Common myeloid progenitor, CD34-positive (primary cell): ENCODE data around the gene CAMKK2.
"Not testable (repeated sequence)": the region's sequence is repeated elsewhere in the genome, so short reads cannot be mapped to it uniquely, and the experiment has no call there.

Experiments used
- CTCF ChIA-PET: fragments of 350-600 bp; sonication (Branson Sonifier 250); formaldehyde crosslinking; loops from one replicate; lab custom pipeline; 2021; ENCODE audit warnings: antibody characterized with exemption; lab: Charles Lee
- POLR2A ChIA-PET: fragments of 350-600 bp; sonication (Branson Sonifier 250); formaldehyde crosslinking; loops from one replicate; lab custom pipeline; 2021; ENCODE audit warnings: antibody characterized with exemption; lab: Charles Lee
- DNase-seq, 3 donors: peaks; one replicate each; pipeline versions ENCODE4 v3.0.0 to v3.0.0-alpha.2; 2013
- H3K27ac ChIP-seq, 2 experiments: 1 replicate in 1 of 2; 2 replicates in 1 of 2; pipeline ENCODE4 v1.7.0; 2013; ENCODE audit warnings: inconsistent platforms in 2 of 2, low read length in 2 of 2, mild to moderate bottlenecking in 2 of 2, low read depth in 1 of 2, moderate library complexity in 1 of 2; ENCODE audit not compliant: severe bottlenecking in 2 of 2, insufficient read depth in 1 of 2, poor library complexity in 1 of 2
- H3K27me3 ChIP-seq, 5 experiments: replicated peaks in 2 of 5; 1 replicate in 3 of 5; 2 replicates in 2 of 5; pipeline versions ENCODE4 v1.6.1 to v1.7.0; 2013; ENCODE audit warnings: low read length in 4 of 5, mild to moderate bottlenecking in 2 of 5, moderate library complexity in 2 of 5, inconsistent platforms in 1 of 5; ENCODE audit not compliant: insufficient read depth in 5 of 5, control insufficient read depth in 4 of 5
- H3K36me3 ChIP-seq, 4 experiments: 1 replicate in 2 of 4; 2 replicates in 2 of 4; pipeline versions ENCODE4 v1.6.1 to v1.7.0; 2013; ENCODE audit warnings: low read length in 3 of 4, control low read depth in 1 of 4, mild to moderate bottlenecking in 1 of 4; ENCODE audit not compliant: control insufficient read depth in 4 of 4, insufficient read depth in 4 of 4
- H3K4me1 ChIP-seq, 4 experiments: 1 replicate in 3 of 4; 2 replicates in 1 of 4; pipeline versions ENCODE4 v1.6.1 to v1.7.1; 2013; ENCODE audit warnings: low read length in 3 of 4, mild to moderate bottlenecking in 3 of 4, control low read depth in 1 of 4, inconsistent platforms in 1 of 4, moderate library complexity in 1 of 4; ENCODE audit not compliant: control insufficient read depth in 4 of 4, insufficient read depth in 4 of 4; ENCODE audit errors: control extremely low read depth in 1 of 4
- H3K4me3 ChIP-seq, 7 experiments: 1 replicate in 4 of 7; 2 replicates in 3 of 7; pipeline versions ENCODE4 v1.5.1 to v1.7.0; 2013; ENCODE audit warnings: mild to moderate bottlenecking in 7 of 7, low read length in 6 of 7, moderate library complexity in 6 of 7, inconsistent platforms in 2 of 7, low read depth in 2 of 7, control low read depth in 1 of 7; ENCODE audit not compliant: insufficient read depth in 4 of 7, control insufficient read depth in 1 of 7; ENCODE audit errors: extremely low read depth in 1 of 7
- H3K9me3 ChIP-seq, 5 experiments: 1 replicate in 4 of 5; 2 replicates in 1 of 5; pipeline versions ENCODE4 v1.6.1 to v1.7.1; 2013; ENCODE audit warnings: low read length in 4 of 5, mild to moderate bottlenecking in 2 of 5, inconsistent platforms in 1 of 5, low read depth in 1 of 5, moderate library complexity in 1 of 5; ENCODE audit not compliant: control insufficient read depth in 4 of 5, insufficient read depth in 2 of 5; ENCODE audit errors: control extremely low read depth in 1 of 5
- WGBS: methylation state at CpG from one replicate; pipeline ENCODE4 v1.1.5; 2013; ENCODE audit not compliant: insufficient coverage; 5-methylcytosine and 5-hydroxymethylcytosine counted together

Gene CAMKK2

DNA sequence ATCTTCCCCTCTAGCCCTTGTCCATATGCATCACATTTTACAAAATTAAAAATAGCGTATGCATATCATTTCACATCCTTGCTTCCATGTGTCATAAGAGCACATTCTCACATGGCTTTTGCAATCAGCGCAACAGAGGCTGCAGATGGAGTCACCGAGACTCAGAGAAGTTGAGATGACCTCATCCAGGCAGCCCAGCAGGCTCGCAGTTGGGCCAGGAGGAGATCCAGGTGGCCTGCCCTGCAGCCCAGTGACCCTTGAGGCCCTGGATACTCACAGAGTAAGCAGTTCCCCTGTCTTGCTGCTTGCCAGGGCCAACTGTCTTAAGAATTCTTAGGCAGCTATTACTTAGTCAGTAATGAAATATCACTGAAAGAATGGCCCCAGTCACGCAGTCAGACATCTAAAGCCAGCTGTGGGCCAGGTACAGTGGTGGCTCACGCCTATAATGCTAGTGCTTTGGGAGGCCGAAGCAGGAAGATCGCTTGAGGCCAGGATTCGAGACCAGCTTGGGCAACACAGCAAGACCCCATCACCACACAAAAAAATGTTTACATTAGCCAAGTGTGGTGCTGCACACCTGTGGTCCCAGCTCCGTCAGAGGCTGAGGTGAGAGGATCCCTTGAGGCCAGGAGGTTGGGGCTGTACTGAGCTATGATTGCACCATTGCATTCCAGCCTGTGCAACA, 9.1 kb downstream of the CAMKK2 start:
- Histone ChIP-seq H3K4me3 (no peak overlapping the region), H3K27me3 (no peaks in the 10 kb centered on the region), H3K9me3 (no peaks in the 10 kb centered on the region), H3K27ac (no peak overlapping the region), H3K36me3 (peaks cover 5 to 31% (median 13%) of the 10 kb centered on the region in 4 experiments), H3K4me1 (peaks cover 0 to 18% (median 12%) of the 10 kb centered on the region in 4 experiments)
- ChIA-PET CTCF (interaction anchor here (1.2 kb wide), 1 partner anchor 15 kb away, joined by 3 read pairs; no protein-coding TSS in a partner anchor), POLR2A (no interaction called here)
- DNase-seq = no peak
- WGBS = 99% methylated on average over 8 of the region's 10 CpGs

DNA sequence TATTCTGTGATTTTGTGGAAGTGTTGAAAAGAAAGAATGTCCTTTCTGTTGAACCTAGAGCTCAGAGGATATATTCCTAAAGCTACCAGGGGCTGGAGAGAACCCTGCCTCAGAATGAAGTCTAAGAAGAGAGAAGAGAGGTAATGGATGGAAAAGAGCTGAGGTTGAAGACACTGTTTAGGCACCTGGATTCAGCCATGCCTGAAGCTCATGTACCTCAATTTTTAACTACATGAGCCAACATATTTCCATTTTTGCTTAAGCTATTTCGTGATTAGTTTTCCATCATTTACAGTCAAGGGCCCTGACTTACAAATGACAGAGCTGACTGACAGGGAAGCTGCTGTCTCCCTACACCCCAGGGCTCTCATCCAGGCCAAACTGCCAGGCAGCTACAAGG, 10.7 kb downstream of the CAMKK2 start:
- CTCF ChIA-PET = interaction anchor here (1.0 to 1.1 kb wide), 2 partner anchors 10 to 14 kb away, joined by 3 read pairs; no protein-coding TSS in a partner anchor
- Histone ChIP-seq H3K27ac (no peak overlapping the region), H3K4me3 (no peak overlapping the region), H3K36me3 (peaks cover 5 to 28% (median 14%) of the 10 kb centered on the region in 4 experiments), H3K9me3 (no peaks in the 10 kb centered on the region), H3K4me1 (peaks cover 0 to 18% (median 12%) of the 10 kb centered on the region in 4 experiments), H3K27me3 (no peaks in the 10 kb centered on the region)
- POLR2A ChIA-PET = interaction anchor here (0.6 kb wide), 1 partner anchor 235 kb away, joined by 4 read pairs; no protein-coding TSS in a partner anchor
- no peak for DNase-seq
- 93% methylated on average over 1 of the region's 1 CpG for WGBS

DNA sequence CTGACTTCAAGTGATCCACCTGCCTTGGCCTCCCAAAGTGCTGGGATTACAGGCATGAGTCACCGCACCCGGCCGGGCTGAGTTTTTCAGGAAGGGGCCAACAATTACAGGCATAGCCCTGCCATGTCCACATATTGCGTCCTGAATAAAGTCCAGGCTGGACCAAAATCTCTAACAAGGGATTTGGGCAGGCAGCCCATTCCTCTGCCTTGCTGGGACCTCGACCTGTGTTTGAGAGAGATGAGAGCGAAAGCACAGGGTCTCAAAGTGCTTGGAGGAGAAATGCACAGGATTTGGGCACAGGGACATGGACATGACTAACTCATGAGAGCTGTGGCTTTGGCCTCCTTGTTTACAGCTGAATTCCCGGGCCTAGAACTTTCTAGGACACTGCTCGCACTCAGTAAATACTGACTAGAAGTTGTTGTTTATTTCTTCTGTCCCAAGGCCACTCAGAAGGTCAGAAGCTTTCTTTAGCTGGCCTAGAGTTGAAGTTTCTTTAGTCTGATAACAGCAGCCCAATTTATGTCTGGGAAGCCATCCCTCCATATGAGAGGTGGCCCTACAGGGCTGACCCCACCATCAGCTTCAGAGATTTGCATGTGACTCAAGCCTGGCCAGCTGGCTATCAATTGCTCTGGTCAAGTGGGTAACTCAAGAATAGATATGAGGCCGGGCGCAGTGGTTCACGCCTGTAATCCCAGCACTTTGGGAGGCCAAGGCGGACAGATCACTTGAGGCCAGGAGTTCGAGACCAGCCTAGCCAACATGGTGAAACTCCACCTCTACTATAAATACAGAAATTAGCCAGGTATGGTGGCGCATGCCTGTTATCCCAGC, 11.7 kb downstream of the CAMKK2 start:
- H3K36me3 ChIP-seq = peaks cover 5 to 23% (median 11%) of the 10 kb centered on the region in 4 experiments
- CTCF ChIA-PET = interaction anchor here (1.1 kb wide), 1 partner anchor 15 kb away, joined by 3 read pairs; no protein-coding TSS in a partner anchor
- 98% methylated on average over 9 of the region's 14 CpGs for WGBS

GRCh38 chr12:121283841-121284240, 12.7 kb downstream of the CAMKK2 start:
- ChIA-PET POLR2A (no interaction called here), CTCF (no interaction called here)
- 100% methylated on average over 3 of the region's 6 CpGs for WGBS
- DNase-seq = no peak
- no peak overlapping the region for H3K27ac ChIP-seq
- peaks cover 0 to 16% (median 10%) of the 10 kb centered on the region in 4 experiments for H3K4me1 ChIP-seq
- no peak overlapping the region for H3K4me3 ChIP-seq
- no peaks in the 10 kb centered on the region for H3K9me3 ChIP-seq
- no peaks in the 10 kb centered on the region for H3K27me3 ChIP-seq
- H3K36me3 ChIP-seq = peaks cover 8 to 32% (median 16%) of the 10 kb centered on the region in 4 experiments

More for the DNA sequence above, 11.7 kb downstream of the CAMKK2 start:
- no peaks in the 10 kb centered on the region for H3K27me3 ChIP-seq
- no peak for DNase-seq
- H3K4me1 ChIP-seq = peaks cover 0 to 18% (median 12%) of the 10 kb centered on the region in 4 experiments
- H3K4me3 ChIP-seq = no peak overlapping the region
- H3K27ac ChIP-seq = no peak overlapping the region
- POLR2A ChIA-PET = interaction anchor here (0.6 kb wide), 1 partner anchor 120 kb away, joined by 3 read pairs; no protein-coding TSS in a partner anchor
- no peaks in the 10 kb centered on the region for H3K9me3 ChIP-seq

DNA sequence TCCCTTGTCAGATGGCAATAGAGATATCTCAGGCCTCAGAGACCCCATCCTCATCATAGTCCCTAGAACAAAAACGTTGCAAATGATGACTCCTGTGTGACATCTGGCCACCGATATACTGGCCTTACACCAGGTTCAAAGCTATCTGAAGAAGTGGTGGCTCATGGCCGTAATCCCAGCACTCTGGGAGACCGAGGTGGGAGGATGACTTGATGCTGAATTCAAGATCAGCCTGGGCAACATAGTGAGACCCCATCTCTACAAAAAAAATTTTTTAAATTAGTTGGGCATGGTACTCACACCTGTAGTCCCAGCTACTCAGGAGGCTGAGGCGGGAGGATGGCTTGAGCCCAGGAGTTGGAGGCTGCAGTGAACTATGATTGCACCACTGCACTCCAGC, 13.1 kb downstream of the CAMKK2 start:
- Histone ChIP-seq H3K4me1 (peaks cover 0 to 12% (median 8%) of the 10 kb centered on the region in 4 experiments), H3K27ac (no peak overlapping the region), H3K4me3 (no peak overlapping the region), H3K9me3 (no peaks in the 10 kb centered on the region), H3K27me3 (no peaks in the 10 kb centered on the region), H3K36me3 (peaks cover 9 to 34% (median 18%) of the 10 kb centered on the region in 4 experiments)
- CTCF ChIA-PET = no interaction called here
- WGBS = 94% methylated on average over 5 of the region's 5 CpGs
- DNase-seq = no peak
- POLR2A ChIA-PET = no interaction called here

DNA sequence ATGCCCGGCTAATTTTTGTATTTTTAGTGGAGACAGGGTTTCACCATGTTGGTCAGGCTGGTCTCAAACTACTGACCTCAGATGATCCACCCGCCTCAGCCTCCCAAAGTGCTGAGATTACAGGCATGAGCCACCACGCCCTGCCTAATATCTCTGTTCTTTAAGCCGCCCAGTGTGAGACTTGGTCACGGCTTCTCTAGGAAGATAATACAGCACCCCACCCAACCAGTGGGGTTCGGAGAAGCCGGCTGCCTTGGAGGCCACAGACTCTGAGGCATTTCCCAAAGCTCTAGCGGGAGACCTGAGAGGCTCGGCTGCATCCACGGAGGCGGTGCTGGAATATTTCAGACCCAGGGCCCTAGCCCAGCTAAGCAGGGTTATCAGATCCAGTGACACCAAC, 13.6 kb downstream of the CAMKK2 start:
- 89% methylated on average over 9 of the region's 11 CpGs for WGBS
- H3K4me1 ChIP-seq, H3K4me3 ChIP-seq, H3K27me3 ChIP-seq, H3K27ac ChIP-seq, H3K9me3 ChIP-seq, DNase-seq, CTCF ChIA-PET, POLR2A ChIA-PET: not testable (repeated sequence)
- peaks cover 9 to 34% (median 18%) of the 10 kb centered on the region in 4 experiments for H3K36me3 ChIP-seq
